ENCODE data around the gene RNF126.
"Not testable (repeated sequence)": the region's sequence is repeated elsewhere in the genome, so short reads cannot be mapped to it uniquely, and the experiment has no call there.

The RNF126 gene

DNA sequence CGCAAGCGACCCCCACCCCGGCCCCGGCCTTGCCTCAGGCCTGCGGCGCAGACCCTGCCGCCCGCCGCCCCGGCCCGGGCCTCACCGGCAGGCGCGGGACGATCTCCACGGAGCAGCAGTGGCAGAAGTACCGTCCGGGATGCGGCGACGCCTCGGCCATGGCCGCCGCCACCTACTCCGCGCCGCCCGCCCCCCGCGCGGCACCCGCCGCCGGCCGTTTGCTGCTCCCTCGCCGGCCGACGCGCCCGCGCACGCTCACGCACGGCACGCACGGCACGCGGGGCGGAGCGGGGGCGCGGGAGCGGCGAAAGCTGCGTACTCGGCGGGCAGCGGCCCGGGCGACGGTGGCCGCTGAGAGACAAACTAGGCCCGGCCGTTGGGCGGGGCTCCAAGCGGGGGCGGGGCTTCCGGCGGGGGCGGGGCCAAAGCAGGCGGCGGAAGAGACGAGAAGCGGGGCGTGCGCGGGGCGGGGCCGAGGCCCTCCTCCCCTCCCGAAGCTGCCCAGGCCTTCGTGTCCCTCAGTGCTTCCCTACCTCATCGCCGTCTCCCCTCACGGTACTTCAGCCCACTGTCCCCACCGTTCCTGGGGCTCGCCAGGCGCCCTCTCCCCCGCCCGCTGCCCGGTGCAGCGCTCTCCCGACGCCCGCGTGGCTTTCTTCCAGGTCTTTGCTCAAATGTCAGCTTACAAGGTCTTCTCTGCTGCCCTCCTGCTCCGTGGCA, at the start of gene RNF126:
TSS of gene RNF126 (minus strand) at position 253 of the 720 bp plus-strand sequence. CDS start at position 160, 93 bp downstream.
- peak; percentile 79 for DNase-seq (ENCODE audit: low read depth)

DNA sequence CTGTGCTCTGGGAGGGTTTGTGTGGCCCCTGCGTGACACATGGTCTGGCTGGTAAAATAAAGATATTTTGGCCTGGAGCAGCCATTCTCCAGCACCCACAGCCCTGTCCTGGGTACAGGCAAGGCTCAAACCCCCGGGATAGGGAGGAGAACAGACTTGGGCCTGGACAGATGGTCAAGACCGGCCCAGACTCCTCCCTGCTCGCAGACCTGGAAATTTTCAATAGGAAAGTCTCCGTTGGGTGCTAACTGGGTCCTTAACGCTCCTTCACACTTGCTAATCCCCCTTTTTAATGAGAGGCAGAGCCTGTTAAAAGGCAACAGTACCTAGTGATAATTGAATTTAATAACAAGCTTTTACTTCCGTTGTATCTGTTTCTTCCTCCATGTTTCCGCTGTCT, 48.2 kb upstream of the RNF126 start:
- no peak for DNase-seq (ENCODE audit: low read depth)

DNA sequence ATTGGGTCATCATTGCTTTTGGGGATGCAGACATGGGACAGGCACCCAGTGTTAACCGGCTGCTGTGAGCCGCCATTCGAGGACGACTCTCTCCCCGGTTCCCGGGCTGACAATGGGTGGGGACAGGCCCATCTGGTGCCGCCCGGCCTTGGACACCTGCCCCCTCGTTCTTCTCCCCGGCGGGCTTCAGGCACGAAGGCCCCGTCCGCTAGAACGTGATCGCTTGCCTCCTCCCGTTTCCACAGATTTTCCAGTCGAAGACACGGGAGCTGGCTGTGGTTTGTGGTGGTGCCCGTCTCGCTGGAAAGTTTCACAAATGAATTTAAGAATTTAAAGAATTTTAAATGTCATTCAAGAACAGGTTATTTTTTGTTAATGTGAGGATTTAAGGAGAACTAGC, 47.8 kb upstream of the RNF126 start:
- no peak for DNase-seq (ENCODE audit: low read depth)

DNA sequence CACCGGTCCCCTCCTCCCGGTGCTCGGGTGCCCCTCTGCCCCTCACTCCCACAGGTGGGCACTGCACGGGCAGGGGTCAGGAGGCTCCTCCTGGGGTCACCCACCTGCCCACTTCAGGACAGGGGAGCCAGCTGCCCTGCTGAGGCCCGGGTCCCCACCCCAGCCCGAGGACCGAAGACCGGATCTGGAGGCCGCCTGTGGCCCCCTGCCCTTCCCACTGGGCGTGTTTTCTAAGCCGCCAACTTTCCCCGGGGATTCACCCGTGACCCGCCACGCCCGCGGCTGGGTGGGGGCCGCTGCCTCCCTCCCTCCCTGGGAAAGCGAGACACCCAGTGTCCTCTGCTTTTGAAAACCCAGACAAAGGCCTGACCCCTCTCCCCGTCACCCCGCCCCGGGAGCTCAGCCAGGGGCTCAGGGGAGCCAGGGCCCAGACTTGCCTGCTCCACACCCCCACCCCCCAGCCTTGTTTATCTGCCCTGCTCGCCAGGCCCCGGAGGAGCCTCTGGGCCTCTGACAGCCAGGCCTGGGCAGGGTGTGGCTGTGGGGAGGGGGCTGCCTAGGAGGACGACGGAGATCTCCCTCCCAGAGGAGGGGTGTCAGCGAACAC, 47.1 kb upstream of the RNF126 start:
- DNase-seq (ENCODE audit: low read depth): no peak

DNA sequence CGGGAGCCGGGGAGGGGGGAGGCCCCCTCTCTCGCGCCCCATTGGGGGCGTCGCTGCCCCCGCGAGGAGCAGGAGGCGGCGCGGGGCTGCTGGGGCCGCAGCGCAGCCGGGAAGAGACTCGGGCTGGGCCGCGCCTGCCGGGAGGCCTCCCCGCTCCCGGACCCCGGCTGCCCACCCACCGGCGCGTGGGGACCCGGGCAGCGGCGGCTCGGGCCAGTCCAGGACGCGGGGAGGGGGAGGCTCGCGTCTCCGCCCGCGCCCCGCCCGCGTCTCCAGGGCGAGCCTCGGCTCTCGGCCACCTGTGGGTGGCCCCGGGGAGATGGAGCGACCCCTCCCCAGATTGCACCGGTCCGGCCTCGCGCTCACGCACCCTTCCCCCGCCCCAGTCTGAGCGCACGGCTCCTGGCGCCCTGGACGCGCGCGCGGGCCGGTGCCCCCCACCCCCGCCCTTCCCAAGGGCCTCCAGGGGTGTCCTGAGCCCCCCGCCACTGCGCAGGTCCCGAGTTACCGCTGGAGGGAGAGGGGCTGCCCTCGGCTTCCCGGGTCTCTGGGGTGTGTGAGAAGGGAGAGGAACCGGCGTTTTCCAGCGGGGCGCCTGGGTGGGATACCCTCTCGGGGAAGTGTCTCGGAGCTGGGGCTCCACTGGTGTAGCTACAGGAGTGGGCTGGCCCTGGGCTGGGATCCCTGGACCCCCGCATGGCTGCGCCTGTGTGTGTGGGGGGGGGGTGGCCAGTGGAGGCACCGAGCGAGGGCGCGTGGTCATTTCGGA, 46.4 kb upstream of the RNF126 start:
- no peak for DNase-seq (ENCODE audit: low read depth)

DNA sequence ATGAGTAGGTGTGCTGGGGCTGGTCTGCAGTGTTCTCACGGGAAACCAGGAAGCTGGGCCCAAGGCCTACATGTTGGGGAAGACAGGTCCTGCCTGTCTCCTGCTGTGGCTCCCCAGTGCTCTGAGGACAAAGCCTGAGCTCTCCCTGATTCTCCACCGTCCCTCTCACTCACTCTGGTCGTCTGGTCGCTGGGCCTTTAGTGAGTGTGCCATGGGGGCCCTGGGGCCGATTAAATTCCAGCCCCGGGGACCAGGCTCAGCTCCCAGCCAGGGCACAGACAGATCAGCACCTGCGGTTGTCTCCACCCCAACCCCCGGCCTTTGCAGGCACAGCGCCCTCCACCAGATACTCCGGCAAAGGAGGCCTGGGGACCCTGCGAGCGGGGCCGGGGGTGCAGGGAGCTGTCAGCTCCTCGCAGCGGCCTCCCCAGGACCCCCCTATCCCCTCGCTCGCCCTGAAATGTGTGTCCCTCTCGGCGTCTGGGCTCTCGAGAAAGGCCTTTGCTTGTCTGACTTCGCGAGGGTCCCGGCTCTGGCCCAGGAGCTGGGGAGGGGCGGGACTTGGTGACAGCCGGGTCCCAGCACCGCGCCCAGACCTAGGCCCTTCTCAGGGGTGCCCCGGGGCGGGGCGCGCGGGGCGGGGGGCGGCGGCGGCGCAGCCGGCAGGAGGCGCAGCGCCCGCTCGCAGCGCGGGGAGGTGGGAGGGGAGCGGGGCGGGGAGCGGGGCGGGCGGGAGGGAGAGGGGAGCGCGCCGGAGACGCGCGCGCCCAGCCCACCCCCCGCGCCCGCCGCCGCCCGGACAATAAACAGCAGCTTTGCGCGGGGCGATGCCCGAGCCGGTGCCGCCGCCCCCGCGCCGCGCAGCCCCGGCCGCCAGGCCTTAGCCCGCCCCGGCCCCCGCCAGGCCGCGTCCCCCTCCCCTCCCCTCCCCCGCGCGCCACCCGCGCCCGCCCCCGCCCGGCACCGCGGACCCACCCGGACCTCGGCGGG, 45.4 kb upstream of the RNF126 start, which contains the start of gene PALM:
TSS of gene PALM (plus strand) at position 782 of the 990 bp plus-strand sequence. CDS start 212 bp downstream, outside the sequence.
- DNase-seq (ENCODE audit: low read depth): no peak

DNA sequence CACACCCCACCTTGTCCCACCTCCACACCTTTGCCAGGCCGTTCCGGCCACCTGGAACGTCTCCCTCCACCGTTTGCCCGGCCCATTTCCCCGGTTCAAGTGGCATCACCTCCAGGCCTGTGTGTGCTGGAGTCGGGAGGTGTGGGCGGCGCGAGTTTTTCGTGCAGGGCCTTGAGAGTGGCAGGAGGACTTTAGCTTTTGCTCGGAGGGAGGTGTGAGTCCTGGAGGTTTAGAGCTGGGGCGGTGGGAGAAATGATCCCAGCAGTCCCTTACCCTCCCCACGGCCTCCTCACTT, 41.4 kb upstream of the RNF126 start:
- DNase-seq (ENCODE audit: low read depth): no peak

DNA sequence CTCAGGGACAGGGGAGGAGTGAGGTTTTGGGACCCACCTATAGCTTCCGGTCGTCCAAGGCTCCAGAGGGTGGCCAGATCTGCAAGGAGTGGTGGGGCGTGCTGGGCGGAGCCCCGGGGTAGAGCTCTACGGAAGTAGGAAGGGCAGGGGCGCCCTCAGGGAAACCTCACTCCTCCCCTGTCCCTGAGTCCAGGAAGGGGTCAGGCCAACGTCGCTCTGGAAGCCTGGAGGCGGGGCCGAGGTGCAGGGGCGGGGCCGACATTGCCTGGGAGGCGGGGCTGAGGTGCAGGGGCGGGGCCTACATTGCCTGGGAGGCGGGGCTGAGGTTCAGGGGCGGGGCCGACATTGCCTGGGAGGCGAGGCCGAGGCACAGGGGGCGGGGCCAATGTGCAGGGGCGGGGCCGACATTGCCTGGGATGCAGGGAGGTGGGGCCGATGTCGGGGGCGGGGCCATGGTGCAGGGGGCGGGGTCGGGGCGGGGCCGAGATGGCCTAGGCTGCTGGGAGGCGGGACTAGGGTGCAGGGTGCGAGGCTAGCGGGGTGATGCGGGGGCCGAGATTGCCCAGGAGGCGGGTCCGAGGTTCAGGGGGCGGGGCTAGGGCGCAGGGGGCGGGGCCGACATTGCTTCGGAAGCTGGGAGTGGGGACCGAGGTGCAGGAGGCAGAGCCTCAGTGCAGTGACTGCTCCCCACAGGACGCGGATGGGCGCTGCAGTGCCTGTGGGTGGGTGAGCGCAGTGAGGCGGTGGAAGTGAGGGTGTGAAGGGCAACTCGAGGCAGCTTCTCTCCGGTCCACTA, 40.8 kb upstream of the RNF126 start:
- DNase-seq (ENCODE audit: low read depth): no peak

DNA sequence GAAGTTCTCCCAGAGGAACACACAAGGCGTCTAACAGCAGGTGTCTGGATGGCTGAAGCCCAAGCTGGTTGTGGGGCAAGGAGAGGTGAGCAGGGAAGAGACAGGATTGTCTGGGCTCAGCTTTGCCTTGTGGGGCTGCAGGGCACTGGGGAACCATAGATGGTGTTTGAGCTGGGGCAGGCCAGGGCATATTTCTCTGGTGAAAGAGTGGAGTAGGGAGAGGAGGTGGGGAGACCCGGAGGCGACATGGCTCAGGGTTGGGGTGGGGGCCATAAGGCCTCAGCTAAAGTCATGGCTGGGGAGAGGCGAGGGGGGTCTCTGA, 40.3 kb upstream of the RNF126 start:
- no peak for DNase-seq (ENCODE audit: low read depth)

DNA sequence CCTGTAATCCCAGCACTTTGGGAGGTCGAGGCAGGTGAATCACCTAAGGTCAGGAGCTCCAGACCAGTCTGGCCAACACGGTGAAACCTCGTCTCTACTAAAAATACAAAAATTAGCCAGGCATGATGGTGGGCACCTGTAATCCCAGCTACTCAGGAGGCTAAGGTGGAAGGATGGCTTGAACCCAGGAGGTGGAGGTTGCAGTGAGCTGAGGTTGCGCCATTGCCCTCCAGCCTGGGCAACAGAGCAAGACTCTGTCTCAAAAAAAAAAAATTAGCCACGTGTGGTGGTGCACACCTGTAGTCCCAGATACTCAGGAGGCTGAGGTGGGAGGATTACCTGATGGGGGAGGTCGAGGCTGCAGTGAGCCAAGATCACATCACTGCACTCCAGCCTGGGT, 39.8 kb upstream of the RNF126 start:
- DNase-seq (ENCODE audit: low read depth): not testable (repeated sequence)

DNA sequence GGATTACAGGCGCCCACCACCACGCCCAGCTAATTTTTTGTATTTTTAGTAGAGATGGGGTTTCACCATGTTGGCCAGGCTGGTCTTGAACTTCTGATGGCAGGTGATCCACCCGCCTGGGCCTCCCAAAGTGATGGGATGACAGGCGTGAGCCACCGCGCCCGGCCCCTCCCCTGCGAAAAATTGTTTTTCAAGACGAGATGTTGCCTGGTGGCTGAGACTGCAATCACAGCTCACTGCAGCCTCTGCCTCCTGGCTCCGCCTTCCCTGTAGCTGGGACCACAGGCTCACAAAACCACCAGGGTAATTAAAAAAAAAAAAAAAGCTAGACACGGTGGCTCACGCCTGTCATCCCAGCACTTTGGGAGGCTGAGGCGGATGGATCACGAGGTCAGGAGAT, 36.9 kb upstream of the RNF126 start:
- not testable (repeated sequence) for DNase-seq (ENCODE audit: low read depth)

DNA sequence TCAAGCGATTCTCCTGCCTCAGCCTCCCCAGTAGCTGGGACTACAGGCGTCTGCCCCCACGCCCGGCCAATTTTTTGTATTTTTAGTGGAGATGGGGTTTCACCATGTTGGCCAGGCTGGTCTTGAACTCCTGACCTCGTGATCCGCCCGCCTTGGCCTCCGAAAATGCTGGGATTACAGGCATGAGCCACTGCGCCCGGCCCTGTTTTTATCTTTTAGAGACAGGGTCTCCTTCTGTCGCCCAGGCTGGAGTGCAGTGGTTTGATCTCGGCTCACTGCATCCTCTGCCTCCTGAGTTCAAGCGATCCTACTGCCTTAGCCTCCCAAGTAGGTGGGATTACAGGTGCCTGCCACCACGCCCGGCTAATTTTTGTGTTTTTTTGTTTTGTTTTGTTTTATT, 35.5 kb upstream of the RNF126 start:
- DNase-seq (ENCODE audit: low read depth): not testable (repeated sequence)

DNA sequence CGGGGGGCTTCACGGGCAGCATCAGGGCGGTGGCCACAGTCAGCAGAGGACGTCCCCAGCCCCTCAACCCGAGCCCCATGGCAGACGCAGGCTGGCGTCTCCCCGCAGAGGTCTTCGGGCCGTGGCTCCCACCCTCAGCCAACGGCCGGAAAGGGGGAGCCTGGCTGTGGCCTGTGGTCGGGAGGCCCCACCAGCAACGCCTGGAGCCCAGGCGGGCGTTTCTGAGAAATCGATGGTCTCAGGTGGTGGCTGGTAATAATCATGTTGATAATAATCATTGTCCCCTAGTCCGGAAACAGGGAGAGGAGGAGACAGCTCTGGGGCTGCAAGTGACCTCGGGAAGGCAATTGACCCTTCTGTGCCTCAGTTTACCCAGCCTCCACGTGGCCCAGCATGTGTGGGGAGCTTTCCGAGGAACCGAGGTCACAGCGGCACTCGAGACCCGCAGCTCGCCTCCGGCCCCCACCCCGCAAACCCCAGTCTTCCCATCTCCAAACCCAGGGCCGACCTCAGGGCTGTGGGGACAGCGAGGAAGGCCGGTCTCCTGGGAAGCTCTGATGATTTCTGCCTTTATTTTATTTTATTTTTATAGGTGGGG, 32.4 kb upstream of the RNF126 start, which contains the start of gene PRSS57:
TSS of gene PRSS57 (minus strand) at position 101 of the 598 bp plus-strand sequence. CDS start at position 79, 22 bp downstream.
- no peak for DNase-seq (ENCODE audit: low read depth)

DNA sequence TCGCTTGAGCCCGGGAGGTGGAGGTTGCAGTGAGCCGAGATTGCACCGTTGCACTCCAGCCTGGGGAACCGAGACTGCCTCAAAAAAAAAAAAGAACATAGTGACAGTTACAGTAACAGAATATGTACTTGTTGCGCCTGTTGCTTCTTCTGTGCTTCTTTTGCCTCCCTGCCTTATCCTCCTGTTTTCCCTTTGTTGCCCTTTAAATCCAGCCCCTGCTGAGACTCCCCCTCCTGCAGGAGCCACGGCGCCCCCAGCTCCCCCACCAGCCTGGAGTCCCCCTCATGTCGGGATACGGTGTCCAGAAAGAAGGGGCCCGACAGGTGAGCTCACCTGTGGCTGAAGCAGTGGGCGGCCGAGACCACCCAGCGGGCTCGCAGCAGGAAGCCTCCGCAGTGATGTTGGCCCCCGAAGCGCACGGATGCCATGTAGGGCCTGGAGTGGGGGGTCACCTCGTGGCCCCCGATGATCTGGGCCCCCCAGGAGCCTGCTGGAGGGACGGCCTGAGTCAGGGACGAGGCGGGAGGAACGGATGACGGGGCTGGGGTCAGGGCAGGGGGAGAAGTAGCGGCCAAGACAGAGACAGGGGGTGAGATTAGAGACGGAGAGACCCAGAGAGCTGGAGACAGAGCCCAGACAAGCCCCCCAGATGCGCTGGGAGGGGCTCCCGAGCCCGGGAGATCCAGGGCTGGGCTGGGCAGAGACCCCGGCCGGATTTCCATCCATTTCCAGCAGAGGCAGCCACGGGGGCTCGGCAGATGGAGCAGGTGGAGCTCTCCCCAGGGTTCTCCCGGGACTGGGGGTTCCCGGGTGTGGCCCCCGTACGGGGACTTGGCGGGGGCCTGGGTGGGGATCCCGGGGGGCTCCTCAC, 31.7 kb upstream of the RNF126 start:
- no peak for DNase-seq (ENCODE audit: low read depth)

DNA sequence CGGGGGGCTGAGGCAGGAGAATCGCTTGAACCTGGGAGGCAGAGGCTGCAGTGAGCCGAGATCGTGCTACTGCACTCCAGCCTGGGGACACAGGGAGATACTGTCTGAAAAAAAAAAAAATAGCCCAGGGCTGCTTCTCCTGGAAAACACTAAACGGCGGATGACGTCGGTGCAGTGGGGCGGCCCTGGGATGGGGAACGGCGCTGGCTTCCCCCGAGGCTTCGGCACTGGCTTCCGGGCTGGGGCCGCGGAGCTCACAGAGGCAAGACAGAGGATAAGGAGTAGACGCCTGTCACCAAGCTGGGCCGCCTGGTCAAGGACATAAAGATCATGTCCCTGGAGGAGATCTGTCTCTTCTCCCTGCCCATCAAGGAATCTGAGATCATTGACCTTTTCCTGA, 27.2 kb upstream of the RNF126 start:
- no peak for DNase-seq (ENCODE audit: low read depth)

DNA sequence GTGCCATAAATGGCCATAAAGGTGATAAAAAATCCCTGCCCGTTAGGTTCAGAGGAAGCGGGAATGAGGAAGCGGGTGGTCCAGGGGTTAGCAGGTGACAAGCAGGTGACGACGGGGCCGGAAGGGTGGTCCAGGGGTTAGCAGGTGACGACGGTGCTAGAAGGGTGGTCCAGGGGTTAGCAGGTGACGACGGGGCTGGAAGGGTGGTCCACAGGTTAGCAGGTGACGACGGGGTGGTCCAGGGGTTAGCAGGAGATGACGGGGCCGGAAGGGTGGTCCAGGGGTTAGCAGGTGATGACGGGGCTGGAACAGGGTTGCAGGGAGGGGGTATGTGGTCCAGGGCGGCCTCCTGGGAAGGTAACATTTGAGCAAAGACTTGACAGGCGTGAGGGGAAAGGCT, 26.0 kb upstream of the RNF126 start:
- no peak for DNase-seq (ENCODE audit: low read depth)

DNA sequence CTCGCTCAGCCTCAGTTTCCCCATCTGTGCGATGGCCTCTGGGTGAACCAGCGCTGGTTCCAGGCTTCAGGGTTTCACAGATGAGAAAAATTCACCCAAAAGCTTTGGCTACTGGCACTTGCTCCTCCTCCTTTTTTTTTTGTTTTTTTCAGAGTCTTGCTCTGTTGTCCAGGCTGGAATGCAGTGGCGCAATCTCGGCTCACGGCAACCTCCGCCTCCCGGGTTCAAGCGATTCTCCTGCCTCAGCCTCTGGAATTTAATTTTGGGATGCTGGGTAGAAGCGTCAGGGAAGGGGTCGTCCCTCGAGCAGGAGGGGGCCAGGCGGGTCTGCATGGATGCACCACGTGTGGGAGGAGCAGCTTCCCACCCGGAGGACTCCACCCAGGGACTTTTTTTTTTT, 25.2 kb upstream of the RNF126 start:
- no peak for DNase-seq (ENCODE audit: low read depth)

DNA sequence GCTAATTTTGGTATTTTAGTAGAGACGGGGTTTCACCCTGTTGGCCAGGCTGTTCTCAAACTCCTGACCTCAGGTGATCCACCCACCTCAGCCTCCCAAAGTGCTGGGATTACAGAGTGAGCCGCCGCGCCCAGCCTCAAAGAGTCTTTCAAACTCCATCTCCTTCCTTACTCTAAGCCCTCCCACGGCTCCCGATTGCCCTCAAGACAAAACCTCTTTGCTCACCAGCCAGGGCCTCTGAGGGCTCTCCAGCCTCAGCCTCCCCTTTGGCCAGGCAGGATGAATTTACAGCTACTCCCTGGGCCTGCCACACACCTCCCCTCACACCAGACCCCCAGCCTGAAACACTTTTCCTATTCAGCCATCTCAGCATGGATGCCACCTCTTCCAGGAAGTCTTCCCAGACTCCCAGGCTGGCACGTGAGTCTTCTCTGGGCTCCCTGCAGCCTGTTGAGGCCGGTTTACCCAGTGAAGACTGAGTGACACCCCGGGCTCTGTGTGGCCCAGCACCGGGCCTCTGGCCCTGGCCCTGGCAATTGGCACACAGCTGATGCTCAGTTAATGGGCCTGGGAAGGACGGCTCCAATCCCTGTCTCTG, 24.7 kb upstream of the RNF126 start:
- no peak for DNase-seq (ENCODE audit: low read depth)

DNA sequence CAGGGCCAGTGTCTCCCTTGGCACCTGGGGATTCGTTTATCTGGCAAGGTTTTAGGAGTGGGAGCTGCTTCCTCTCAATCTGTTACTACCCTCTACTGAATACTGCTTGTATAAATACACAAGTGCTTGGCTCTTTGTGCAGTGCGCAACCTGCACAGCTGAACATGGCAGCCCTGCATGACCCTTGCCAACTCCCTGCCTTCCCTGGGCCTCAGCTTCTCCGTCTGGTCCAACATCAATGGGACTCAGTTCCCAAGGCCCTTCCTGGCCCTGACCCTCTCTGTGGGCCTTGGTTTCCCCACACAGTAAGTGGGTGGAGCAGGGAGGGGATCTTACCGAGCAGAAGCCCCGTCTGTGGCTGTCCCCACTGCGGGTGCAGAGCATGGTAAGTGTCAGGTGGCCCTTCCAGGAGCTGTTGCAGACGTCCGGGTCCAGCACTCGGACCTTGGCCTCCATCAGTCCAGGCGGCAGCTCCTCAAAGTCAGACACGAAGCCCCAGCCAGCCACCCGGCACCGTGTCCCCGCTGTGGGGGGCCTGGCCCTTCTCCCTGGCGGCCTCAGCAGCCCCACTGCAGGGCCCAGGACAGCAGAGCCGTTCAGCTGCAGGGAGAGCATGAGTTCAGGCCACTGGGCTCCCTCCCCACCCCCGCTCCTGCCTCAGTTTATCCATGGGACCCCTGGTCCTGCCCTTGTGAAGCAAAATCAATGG, 23.7 kb upstream of the RNF126 start:
- DNase-seq (ENCODE audit: low read depth): no peak
